Amniotic stem cell (primary cell): ENCODE results near the gene CEP55.

Experiments
- DNase-seq: peaks from one replicate; lab custom pipeline; 2025; lab: John Stamatoyannopoulos, UW

The CEP55 gene

GRCh38 chr10:93566435-93567276, 70.2 kb downstream of the CEP55 start, which contains the start of gene FFAR4:
Gene FFAR4, plus strand, starts transcription at chr10:93566665. Its CDS starts 56 bp downstream, at chr10:93566721.
- no peak for DNase-seq

- no peak for DNase-seq
Observed at GRCh38 chr10:93567277-93568104, 71.1 kb downstream of the CEP55 start.

- DNase-seq, result no peak
Observed at GRCh38 chr10:93568105-93568390, 71.6 kb downstream of the CEP55 start.

GRCh38 chr10:93570383-93570782, 74.0 kb downstream of the CEP55 start:
- DNase-seq, result no peak

- no peak for DNase-seq
Observed at GRCh38 chr10:93572606-93573005, 76.2 kb downstream of the CEP55 start.

GRCh38 chr10:93573051-93573909, 76.9 kb downstream of the CEP55 start:
- no peak for DNase-seq

- DNase-seq, result no peak
Observed at GRCh38 chr10:93573924-93574323, 77.5 kb downstream of the CEP55 start.

- DNase-seq, result no peak
Observed at GRCh38 chr10:93576888-93577287, 80.5 kb downstream of the CEP55 start.

- no peak for DNase-seq
Observed at GRCh38 chr10:93577565-93577964, 81.2 kb downstream of the CEP55 start.
